Stimulated activated CD8-positive, alpha-beta memory T cell treated with anti-CD3 and anti-CD28 coated beads, Interleukin-15, amount 100 ng/mL, for 4 hours (primary cell): ENCODE results near the gene ZNRF2.
"Not testable (repeated sequence)": the region's sequence is repeated elsewhere in the genome, so short reads cannot be mapped to it uniquely, and the experiment has no call there.

Experiments used
- DNase-seq, 2 donors: peaks; one replicate each; pipeline ENCODE4 v3.0.0-alpha.2; 2020; ENCODE audit warnings: low read depth in 2 of 2

Gene ZNRF2

GRCh38 chr7:30287625-30288024, 3.2 kb downstream of the ZNRF2 start:
- DNase-seq = not testable (repeated sequence)

- not testable (repeated sequence) for DNase-seq
Measured at GRCh38 chr7:30289634-30290033, 5.2 kb downstream of the ZNRF2 start.

GRCh38 chr7:30290317-30290716, 5.9 kb downstream of the ZNRF2 start:
- not testable (repeated sequence) for DNase-seq

GRCh38 chr7:30292416-30293038, 8.1 kb downstream of the ZNRF2 start:
- DNase-seq = not testable (repeated sequence)

- not testable (repeated sequence) for DNase-seq
Measured at GRCh38 chr7:30296304-30296703, 11.9 kb downstream of the ZNRF2 start.

GRCh38 chr7:30297499-30297898, 13.1 kb downstream of the ZNRF2 start:
- DNase-seq = not testable (repeated sequence)

- not testable (repeated sequence) for DNase-seq
Measured at GRCh38 chr7:30298409-30298808, 14.0 kb downstream of the ZNRF2 start.

- no peak for DNase-seq
Measured at GRCh38 chr7:30301751-30302150, 17.4 kb downstream of the ZNRF2 start.

- no peak for DNase-seq
Measured at GRCh38 chr7:30302656-30303311, 18.4 kb downstream of the ZNRF2 start.

- no peak for DNase-seq
Measured at GRCh38 chr7:30303312-30304039, 19.1 kb downstream of the ZNRF2 start.

- DNase-seq = no peak
Measured at GRCh38 chr7:30304177-30304884, 19.9 kb downstream of the ZNRF2 start.

- no peak for DNase-seq
Measured at GRCh38 chr7:30306976-30307375, 22.6 kb downstream of the ZNRF2 start.

- no peak for DNase-seq
Measured at GRCh38 chr7:30308389-30308788, 24.0 kb downstream of the ZNRF2 start.

- DNase-seq = no peak
Measured at GRCh38 chr7:30309302-30309701, 24.9 kb downstream of the ZNRF2 start.

GRCh38 chr7:30309842-30310435, 25.5 kb downstream of the ZNRF2 start:
- DNase-seq = no peak

GRCh38 chr7:30310674-30311362, 26.4 kb downstream of the ZNRF2 start:
- no peak for DNase-seq

GRCh38 chr7:30312178-30312577, 27.8 kb downstream of the ZNRF2 start:
- DNase-seq = no peak

GRCh38 chr7:30313348-30313747, 29.0 kb downstream of the ZNRF2 start:
- DNase-seq = no peak

GRCh38 chr7:30313793-30314192, 29.4 kb downstream of the ZNRF2 start:
- DNase-seq = no peak

GRCh38 chr7:30315589-30315988, 31.2 kb downstream of the ZNRF2 start:
- no peak for DNase-seq

- DNase-seq = no peak
Measured at GRCh38 chr7:30320392-30320791, 36.0 kb downstream of the ZNRF2 start.
